Measurements from ENCODE around the gene RPL6.
A peak's percentile ranks its signal among the peaks of the same experiment; 100 is the strongest.
"Not testable (repeated sequence)": the region's sequence is repeated elsewhere in the genome, so short reads cannot be mapped to it uniquely, and the experiment has no call there.

Gene RPL6

GRCh38 chr12:112407683-112408082, 1.7 kb downstream of the RPL6 start:
- not testable (repeated sequence) for DNase-seq, H3K9me3 Mint-ChIP-seq, ATAC-seq, H3K27me3 Mint-ChIP-seq
- peak overlapping the region; percentile 100 for H3K4me3 Mint-ChIP-seq
- peaks cover 39% of the 10 kb centered on the region for H3K4me1 Mint-ChIP-seq
- H3K27ac Mint-ChIP-seq: peak overlapping the region; percentile 100
- peaks cover 59% of the 10 kb centered on the region for H3K36me3 Mint-ChIP-seq (ENCODE audit: low read depth)

GRCh38 chr12:112406519-112407488, 2.6 kb downstream of the RPL6 start:
- peaks cover 39% of the 10 kb centered on the region for H3K4me1 Mint-ChIP-seq
- H3K27ac Mint-ChIP-seq: peak overlapping the region; percentile 100
- peaks cover 59% of the 10 kb centered on the region for H3K36me3 Mint-ChIP-seq (ENCODE audit: low read depth)
- ATAC-seq: no peak
- no peaks in the 10 kb centered on the region for H3K9me3 Mint-ChIP-seq
- no peak for DNase-seq
- H3K4me3 Mint-ChIP-seq: peak overlapping the region; percentile 100
- H3K27me3 Mint-ChIP-seq: no peaks in the 10 kb centered on the region

GRCh38 chr12:112401903-112402498, 7.4 kb downstream of the RPL6 start:
- Mint-ChIP-seq H3K4me3 (no peak overlapping the region), H3K4me1 (peaks cover 14% of the 10 kb centered on the region), H3K27me3 (no peaks in the 10 kb centered on the region), H3K9me3 (no peaks in the 10 kb centered on the region), H3K36me3 (ENCODE audit: low read depth) (peaks cover 35% of the 10 kb centered on the region), H3K27ac (no peak overlapping the region)
- ATAC-seq (no peak), DNase-seq (no peak)

- Mint-ChIP-seq H3K9me3 (no peaks in the 10 kb centered on the region), H3K4me3 (no peak overlapping the region), H3K4me1 (peaks cover 5% of the 10 kb centered on the region), H3K27ac (no peak overlapping the region), H3K27me3 (no peaks in the 10 kb centered on the region), H3K36me3 (ENCODE audit: low read depth) (peaks cover 26% of the 10 kb centered on the region)
- no peak for ATAC-seq
- DNase-seq: no peak
Measured at GRCh38 chr12:112401054-112401453, 8.4 kb downstream of the RPL6 start.

- Mint-ChIP-seq H3K4me1 (no peaks in the 10 kb centered on the region), H3K9me3 (no peaks in the 10 kb centered on the region)
- no peak for ATAC-seq
Measured at GRCh38 chr12:112393328-112393727, 16.1 kb downstream of the RPL6 start.

GRCh38 chr12:112389922-112390654, 19.3 kb downstream of the RPL6 start:
- not testable (repeated sequence) for H3K9me3 Mint-ChIP-seq; H3K36me3 Mint-ChIP-seq (ENCODE audit: low read depth); H3K27ac Mint-ChIP-seq; H3K27me3 Mint-ChIP-seq; ATAC-seq; H3K4me3 Mint-ChIP-seq; DNase-seq
- peaks cover 15% of the 10 kb centered on the region for H3K4me1 Mint-ChIP-seq

More at GRCh38 chr12:112393328-112393727, 16.1 kb downstream of the RPL6 start:
- Mint-ChIP-seq H3K36me3 (ENCODE audit: low read depth) (no peaks in the 10 kb centered on the region), H3K27ac (no peak overlapping the region), H3K4me3 (no peak overlapping the region), H3K27me3 (peaks cover 5% of the 10 kb centered on the region)
- DNase-seq: no peak

- Mint-ChIP-seq H3K9me3 (no peaks in the 10 kb centered on the region), H3K27ac (no peak overlapping the region), H3K27me3 (peaks cover 7% of the 10 kb centered on the region), H3K4me3 (no peak overlapping the region), H3K4me1 (peaks cover 15% of the 10 kb centered on the region), H3K36me3 (ENCODE audit: low read depth) (no peaks in the 10 kb centered on the region)
- ATAC-seq: no peak
- DNase-seq: no peak
Measured at GRCh38 chr12:112389228-112389627, 20.2 kb downstream of the RPL6 start.

- Mint-ChIP-seq H3K9me3 (no peaks in the 10 kb centered on the region), H3K4me1 (peaks cover 20% of the 10 kb centered on the region), H3K27ac (peak overlapping the region; percentile 79), H3K4me3 (no peak overlapping the region), H3K36me3 (ENCODE audit: low read depth) (no peaks in the 10 kb centered on the region), H3K27me3 (peaks cover 7% of the 10 kb centered on the region)
- DNase-seq (no peak), ATAC-seq (no peak)
Measured at GRCh38 chr12:112386726-112387125, 22.7 kb downstream of the RPL6 start.

- H3K27ac Mint-ChIP-seq: peak overlapping the region; percentile 71
- H3K4me1 Mint-ChIP-seq: peaks cover 40% of the 10 kb centered on the region
- DNase-seq: no peak
Measured at GRCh38 chr12:112382866-112383265, 26.5 kb downstream of the RPL6 start.

GRCh38 chr12:112381883-112382796, 27.3 kb downstream of the RPL6 start, which contains the start of gene HECTD4:
Gene HECTD4, minus strand, starts transcription at chr12:112382431. Its CDS starts 303 bp downstream, at chr12:112382128.
- peak within 1 kb of the TSS; percentile 93 for H3K27ac Mint-ChIP-seq
- peak; percentile 97 for DNase-seq
- H3K4me3 Mint-ChIP-seq: peak within 1 kb of the TSS; percentile 97
- peak; percentile 91 for ATAC-seq
- H3K4me1 Mint-ChIP-seq: peaks cover 34% of the 10 kb centered on the region
- H3K36me3 Mint-ChIP-seq (ENCODE audit: low read depth): no peaks in the 10 kb centered on the region
- no peaks in the 10 kb centered on the region for H3K27me3 Mint-ChIP-seq
- no peaks in the 10 kb centered on the region for H3K9me3 Mint-ChIP-seq

More at GRCh38 chr12:112382866-112383265, 26.5 kb downstream of the RPL6 start:
- Mint-ChIP-seq H3K27me3 (no peaks in the 10 kb centered on the region), H3K9me3 (no peaks in the 10 kb centered on the region), H3K36me3 (ENCODE audit: low read depth) (no peaks in the 10 kb centered on the region), H3K4me3 (peak overlapping the region; percentile 97)
- no peak for ATAC-seq

GRCh38 chr12:112381406-112381882, 28.0 kb downstream of the RPL6 start:
- Mint-ChIP-seq H3K27ac (peak overlapping the region; percentile 93), H3K9me3 (no peaks in the 10 kb centered on the region), H3K36me3 (ENCODE audit: low read depth) (no peaks in the 10 kb centered on the region), H3K4me3 (peak overlapping the region; percentile 97), H3K4me1 (peaks cover 27% of the 10 kb centered on the region), H3K27me3 (no peaks in the 10 kb centered on the region)
- ATAC-seq (peak; percentile 35), DNase-seq (peak; percentile 51)

- no peak for ATAC-seq
- peak; percentile 6 for DNase-seq
- Mint-ChIP-seq H3K36me3 (ENCODE audit: low read depth) (no peaks in the 10 kb centered on the region), H3K27me3 (no peaks in the 10 kb centered on the region), H3K4me3 (peak overlapping the region; percentile 97), H3K9me3 (no peaks in the 10 kb centered on the region), H3K4me1 (peaks cover 25% of the 10 kb centered on the region), H3K27ac (peak overlapping the region; percentile 93)
Measured at GRCh38 chr12:112380663-112381405, 28.6 kb downstream of the RPL6 start.

- Mint-ChIP-seq H3K36me3 (ENCODE audit: low read depth) (no peaks in the 10 kb centered on the region), H3K9me3 (no peaks in the 10 kb centered on the region), H3K4me1 (peaks cover 18% of the 10 kb centered on the region), H3K4me3 (no peak overlapping the region), H3K27me3 (no peaks in the 10 kb centered on the region), H3K27ac (no peak overlapping the region)
- DNase-seq (no peak), ATAC-seq (no peak)
Measured at GRCh38 chr12:112375105-112375504, 34.3 kb downstream of the RPL6 start.

Measured in activated naive CD8-positive, alpha-beta T cell treated with anti-CD3 and anti-CD28 coated beads, Interleukin-2, amount 50 U/mL, for 24 hours (primary cell).